Effector CD8-positive, alpha-beta T cell (primary cell): ENCODE data around the gene NPRL2.

Experiments used
- DNase-seq: peaks from one replicate; lab custom pipeline; 2025; lab: John Stamatoyannopoulos, UW

NPRL2 gene

GRCh38 chr3:50304601-50305000 is 46.0 kb downstream of the NPRL2 start:
- DNase-seq, result no peak

DNA sequence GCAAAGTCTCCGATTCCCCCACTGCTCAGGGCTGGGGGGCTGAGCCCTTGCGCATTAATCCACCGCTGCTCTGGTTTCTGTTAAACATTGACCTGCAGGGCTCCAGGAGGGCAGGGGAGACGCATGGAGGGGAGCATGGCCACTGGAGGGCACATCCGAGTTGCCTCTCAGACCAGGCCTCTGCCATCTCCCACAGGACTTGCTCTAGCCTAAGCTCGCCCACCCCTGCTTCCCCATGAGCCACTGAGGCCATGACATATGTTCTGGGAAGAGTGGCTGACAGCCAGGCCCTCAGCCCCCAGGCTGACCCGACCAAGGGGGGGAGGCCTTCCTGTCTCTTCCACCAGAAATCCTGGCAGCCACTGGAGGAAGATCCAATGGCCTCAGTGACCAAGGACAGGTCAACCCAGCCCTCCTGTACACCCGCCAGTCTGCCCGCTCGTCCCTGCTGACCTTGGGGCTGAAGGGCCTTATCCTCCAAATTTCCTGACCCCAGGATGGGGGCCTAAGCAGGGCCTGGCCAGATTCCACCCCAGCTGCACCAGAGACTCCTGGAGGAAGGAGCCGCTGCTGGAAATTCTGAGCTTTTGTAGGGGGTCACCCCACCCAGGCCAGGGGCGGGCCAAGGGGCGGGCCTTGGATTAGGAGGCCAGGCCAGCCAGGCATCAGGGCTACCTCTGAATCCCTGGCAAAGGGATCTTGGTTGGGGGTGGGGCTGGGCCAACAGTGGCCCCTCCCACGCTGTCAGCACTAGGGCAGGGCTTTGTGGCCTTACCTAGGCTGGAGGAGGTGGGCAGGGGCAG is 47.4 kb downstream of the NPRL2 start, which contains the start of gene HYAL1:
HYAL1 (minus strand) TSS at position 562 of the 803 bp plus-strand sequence. CDS start 618 bp downstream, outside the sequence.
- no peak for DNase-seq

- no peak for DNase-seq
These were observed 48.2 kb downstream of the NPRL2 start for GRCh38 chr3:50302095-50303012.

GRCh38 chr3:50300681-50301254 is 49.8 kb downstream of the NPRL2 start:
- DNase-seq, result no peak

DNA sequence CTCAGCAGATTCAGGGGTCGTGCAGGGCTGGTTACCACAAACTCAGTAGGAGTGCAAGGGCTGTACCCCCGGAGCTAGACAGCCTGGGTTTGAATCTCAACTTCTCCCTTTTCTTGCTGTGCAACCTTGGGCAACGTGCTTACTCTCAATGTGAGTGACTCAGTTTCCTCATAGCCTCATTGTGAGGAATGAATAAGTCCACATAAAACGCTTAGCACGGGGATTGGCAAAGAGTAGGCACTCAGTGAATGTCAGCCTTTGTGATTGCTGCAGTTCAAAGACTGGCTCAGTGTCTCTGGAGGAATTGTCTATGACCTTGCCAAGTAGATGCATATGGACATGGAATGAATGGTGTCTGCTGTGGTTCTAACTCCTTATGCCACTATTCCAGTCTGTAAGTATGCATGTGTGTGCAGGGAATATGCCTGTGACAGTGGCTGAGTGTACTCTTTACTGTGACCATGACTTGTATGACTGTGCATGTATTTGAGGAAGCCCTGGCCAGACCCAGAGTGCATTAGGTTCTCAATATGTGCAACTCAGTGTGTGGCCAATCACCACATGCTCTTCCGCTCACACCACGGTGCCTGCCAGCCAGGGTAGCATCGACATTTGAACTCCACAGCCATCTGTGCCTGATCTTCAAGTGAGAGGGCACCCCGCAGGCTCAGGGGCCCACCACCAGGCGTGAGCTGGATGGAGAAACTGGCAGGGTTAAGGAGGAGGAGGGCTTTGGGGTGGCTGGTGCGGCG is 50.5 kb downstream of the NPRL2 start:
- DNase-seq, result no peak

DNA sequence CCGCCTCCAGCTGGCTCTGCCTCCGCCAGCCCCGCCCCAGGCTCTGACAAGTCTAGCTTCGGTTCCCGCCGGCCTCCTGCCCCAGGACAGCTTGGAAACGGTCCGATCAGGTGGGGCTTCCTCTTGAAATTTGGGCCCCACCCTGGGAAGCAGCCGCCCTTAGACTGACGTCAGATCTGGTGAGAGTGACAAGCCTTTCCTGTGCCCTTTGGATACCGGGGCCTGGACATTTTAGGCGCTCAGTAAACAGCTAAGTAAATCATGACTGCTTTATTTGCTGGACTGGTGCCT is 51.0 kb downstream of the NPRL2 start:
- no peak for DNase-seq

DNA sequence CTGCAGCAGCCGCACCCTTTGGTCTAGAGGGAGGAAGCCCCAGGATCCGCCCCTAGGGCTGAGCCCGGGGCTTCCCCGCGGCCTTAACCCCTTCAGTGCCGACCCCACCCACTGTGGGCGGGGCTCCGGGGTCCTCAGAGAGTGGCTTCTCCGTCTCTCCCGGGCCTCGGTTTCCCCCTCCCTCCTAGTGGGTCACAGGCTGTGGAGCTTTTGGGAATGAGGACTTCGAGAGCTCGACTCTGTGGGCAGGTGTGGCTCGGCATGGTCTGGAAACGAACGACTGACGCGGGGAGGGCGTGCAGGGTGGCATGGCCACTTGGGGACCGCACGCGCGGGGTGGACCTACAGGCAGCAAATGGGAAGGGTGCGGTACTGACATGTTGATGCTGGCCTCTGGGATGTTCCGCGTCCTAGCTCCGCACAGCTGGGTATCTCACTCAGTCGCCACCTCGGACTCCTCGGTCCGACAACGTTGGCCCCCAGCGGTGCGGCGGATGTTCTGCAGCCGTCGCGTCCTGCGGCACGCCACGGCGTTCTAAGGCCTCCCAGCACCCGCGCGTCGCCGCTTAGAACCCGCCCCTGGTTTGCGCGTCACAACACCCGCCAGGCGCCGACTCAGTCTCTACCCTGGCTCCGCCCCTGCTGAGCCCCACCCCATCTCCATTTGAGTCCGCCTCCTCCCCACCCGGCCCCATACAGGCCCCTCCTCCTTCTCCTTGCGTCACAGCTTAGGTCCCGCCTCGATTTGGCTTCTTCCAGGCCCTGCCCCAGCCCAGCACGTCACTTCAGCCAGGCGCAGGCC is 51.5 kb downstream of the NPRL2 start, which contains the start of the genes HYAL3 and NAA80:
HYAL3 (minus strand) TSS at position 570 of the 802 bp plus-strand sequence. CDS start 3,803 bp downstream, outside the sequence.
NAA80 (minus strand) TSS at position 570 of the 802 bp plus-strand sequence. CDS start 1,942 bp downstream, outside the sequence.
- peak; percentile 98 for DNase-seq

- DNase-seq, result no peak
These were observed 52.5 kb downstream of the NPRL2 start for GRCh38 chr3:50297896-50298725.

- DNase-seq, result no peak
These were observed 53.2 kb downstream of the NPRL2 start for GRCh38 chr3:50297384-50297775.
